ENCODE results near the gene TBATA. TPM values are rescaled to one million over a fixed set of nuclear protein-coding genes. Genes with fewer than 3 reads are reported as not detected.

TBATA gene
- polyA plus RNA-seq, 1 of the 3 experiments (the other 2 are of a cell fraction), result not detected

GRCh38 chr10:70723771-70724170, 61.4 kb downstream of the TBATA start:
- peaks cover 9% of the 10 kb centered on the region for H3F3A ChIP-seq (replicated peaks; ENCODE audit: insufficient read depth)
- ChIA-PET CTCF (no interaction called here), POLR2A (no interaction called here)

More at GRCh38 chr10:70723771-70724170, 61.4 kb downstream of the TBATA start:
- Histone ChIP-seq H3K9me2 (no peaks in the 10 kb centered on the region), H3K4me2 (no peak overlapping the region), H4K20me1 (ENCODE audit: insufficient read depth) (no peaks in the 10 kb centered on the region), H3K36me3 (replicated peaks in 1 of 2; ENCODE audit: control insufficient read depth in 1 of 2, insufficient read depth in 2 of 2, low read length in 1 of 2) (no peaks in the 10 kb centered on the region), H3K4me1 (ENCODE audit: control insufficient read depth in 1 of 2, insufficient read depth in 2 of 2, low read depth in 1 of 2, low read length in 1 of 2) (peaks cover 4 to 10% of the 10 kb centered on the region in 2 experiments; a peak in 1 of 4 replicates), H3K9ac (no peak overlapping the region), H3K79me2 (ENCODE audit: insufficient read depth) (no peaks in the 10 kb centered on the region), H3K9me3 (no peaks in the 10 kb centered on the region), H3K27ac (ENCODE audit: low read depth in 2 of 2, low read length in 1 of 2) (no peak overlapping the region), H3K4me3 (ENCODE audit: low read depth in 2 of 2, low read length in 1 of 2) (no peak overlapping the region), H3K27me3 (ENCODE audit: insufficient read depth) (no peaks in the 10 kb centered on the region), H2AFZ (ENCODE audit: low read depth) (no peak overlapping the region)
- 91% methylated on average over 3 of the region's 3 CpGs for WGBS (ENCODE audit: low lambda C conversion rate)
- TF ChIP-seq, protein P1, sequence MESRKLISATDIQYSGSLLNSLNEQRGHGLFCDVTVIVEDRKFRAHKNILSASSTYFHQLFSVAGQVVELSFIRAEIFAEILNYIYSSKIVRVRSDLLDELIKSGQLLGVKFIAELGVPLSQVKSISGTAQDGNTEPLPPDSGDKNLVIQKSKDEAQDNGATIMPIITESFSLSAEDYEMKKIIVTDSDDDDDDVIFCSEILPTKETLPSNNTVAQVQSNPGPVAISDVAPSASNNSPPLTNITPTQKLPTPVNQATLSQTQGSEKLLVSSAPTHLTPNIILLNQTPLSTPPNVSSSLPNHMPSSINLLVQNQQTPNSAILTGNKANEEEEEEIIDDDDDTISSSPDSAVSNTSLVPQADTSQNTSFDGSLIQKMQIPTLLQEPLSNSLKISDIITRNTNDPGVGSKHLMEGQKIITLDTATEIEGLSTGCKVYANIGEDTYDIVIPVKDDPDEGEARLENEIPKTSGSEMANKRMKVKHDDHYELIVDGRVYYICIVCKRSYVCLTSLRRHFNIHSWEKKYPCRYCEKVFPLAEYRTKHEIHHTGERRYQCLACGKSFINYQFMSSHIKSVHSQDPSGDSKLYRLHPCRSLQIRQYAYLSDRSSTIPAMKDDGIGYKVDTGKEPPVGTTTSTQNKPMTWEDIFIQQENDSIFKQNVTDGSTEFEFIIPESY (IDR thresholded peaks at IDR 0.05; ENCODE audit: borderline replicate concordance, low read depth), result no peak
- TF ChIP-seq, protein P2, sequence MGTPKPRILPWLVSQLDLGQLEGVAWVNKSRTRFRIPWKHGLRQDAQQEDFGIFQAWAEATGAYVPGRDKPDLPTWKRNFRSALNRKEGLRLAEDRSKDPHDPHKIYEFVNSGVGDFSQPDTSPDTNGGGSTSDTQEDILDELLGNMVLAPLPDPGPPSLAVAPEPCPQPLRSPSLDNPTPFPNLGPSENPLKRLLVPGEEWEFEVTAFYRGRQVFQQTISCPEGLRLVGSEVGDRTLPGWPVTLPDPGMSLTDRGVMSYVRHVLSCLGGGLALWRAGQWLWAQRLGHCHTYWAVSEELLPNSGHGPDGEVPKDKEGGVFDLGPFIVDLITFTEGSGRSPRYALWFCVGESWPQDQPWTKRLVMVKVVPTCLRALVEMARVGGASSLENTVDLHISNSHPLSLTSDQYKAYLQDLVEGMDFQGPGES (IDR thresholded peaks at IDR 0.05; ENCODE audit: low read depth, low read length), result no peak
- TF ChIP-seq MEF2A (IDR thresholded peaks at IDR 0.05; ENCODE audit: borderline replicate concordance, low read depth) (no peak), RAD21 (IDR thresholded peaks at IDR 0.05; ENCODE audit: low read length) (no peak), NRF1 (IDR thresholded peaks at IDR 0.05; ENCODE audit: low read depth, low read length) (no peak), RXRA (IDR thresholded peaks at IDR 0.05; ENCODE audit: borderline replicate concordance, low read depth) (no peak), SIN3A (IDR thresholded peaks at IDR 0.05; ENCODE audit: borderline replicate concordance, low read depth, low read length) (no peak), FOXM1 (IDR thresholded peaks at IDR 0.05; ENCODE audit: low read depth) (no peak), TEAD4 (IDR thresholded peaks at IDR 0.05; ENCODE audit: borderline replicate concordance, insufficient read depth) (no peak), TCF12 (IDR thresholded peaks at IDR 0.05) (no peak), ELF1 (IDR thresholded peaks at IDR 0.05) (no peak)
- TF ChIP-seq, protein P3, sequence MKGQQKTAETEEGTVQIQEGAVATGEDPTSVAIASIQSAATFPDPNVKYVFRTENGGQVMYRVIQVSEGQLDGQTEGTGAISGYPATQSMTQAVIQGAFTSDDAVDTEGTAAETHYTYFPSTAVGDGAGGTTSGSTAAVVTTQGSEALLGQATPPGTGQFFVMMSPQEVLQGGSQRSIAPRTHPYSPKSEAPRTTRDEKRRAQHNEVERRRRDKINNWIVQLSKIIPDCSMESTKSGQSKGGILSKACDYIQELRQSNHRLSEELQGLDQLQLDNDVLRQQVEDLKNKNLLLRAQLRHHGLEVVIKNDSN (IDR thresholded peaks at IDR 0.05; ENCODE audit: borderline replicate concordance, low read depth), result no peak
- TF ChIP-seq, protein P4, sequence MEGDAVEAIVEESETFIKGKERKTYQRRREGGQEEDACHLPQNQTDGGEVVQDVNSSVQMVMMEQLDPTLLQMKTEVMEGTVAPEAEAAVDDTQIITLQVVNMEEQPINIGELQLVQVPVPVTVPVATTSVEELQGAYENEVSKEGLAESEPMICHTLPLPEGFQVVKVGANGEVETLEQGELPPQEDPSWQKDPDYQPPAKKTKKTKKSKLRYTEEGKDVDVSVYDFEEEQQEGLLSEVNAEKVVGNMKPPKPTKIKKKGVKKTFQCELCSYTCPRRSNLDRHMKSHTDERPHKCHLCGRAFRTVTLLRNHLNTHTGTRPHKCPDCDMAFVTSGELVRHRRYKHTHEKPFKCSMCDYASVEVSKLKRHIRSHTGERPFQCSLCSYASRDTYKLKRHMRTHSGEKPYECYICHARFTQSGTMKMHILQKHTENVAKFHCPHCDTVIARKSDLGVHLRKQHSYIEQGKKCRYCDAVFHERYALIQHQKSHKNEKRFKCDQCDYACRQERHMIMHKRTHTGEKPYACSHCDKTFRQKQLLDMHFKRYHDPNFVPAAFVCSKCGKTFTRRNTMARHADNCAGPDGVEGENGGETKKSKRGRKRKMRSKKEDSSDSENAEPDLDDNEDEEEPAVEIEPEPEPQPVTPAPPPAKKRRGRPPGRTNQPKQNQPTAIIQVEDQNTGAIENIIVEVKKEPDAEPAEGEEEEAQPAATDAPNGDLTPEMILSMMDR (IDR thresholded peaks at IDR 0.05), result no peak
- TF ChIP-seq, protein P5, sequence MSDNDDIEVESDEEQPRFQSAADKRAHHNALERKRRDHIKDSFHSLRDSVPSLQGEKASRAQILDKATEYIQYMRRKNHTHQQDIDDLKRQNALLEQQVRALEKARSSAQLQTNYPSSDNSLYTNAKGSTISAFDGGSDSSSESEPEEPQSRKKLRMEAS (IDR thresholded peaks at IDR 0.05; ENCODE audit: low read depth), result no peak
- no peak for DNase-seq
